Measurements from ENCODE around the gene HMOX2. TPM values are rescaled to one million over a fixed set of nuclear protein-coding genes. Genes with fewer than 3 reads are reported as not detected.
A peak's percentile ranks its signal among the peaks of the same experiment; 100 is the strongest.

HMOX2 gene
- total RNA-seq, 4 donors from 2014 or later = 46.9 to 94.0 (median 75.0) TPM

GRCh38 chr16:4537376-4538343 lies 61.5 kb downstream of the HMOX2 start:
- peaks cover 0 to 12% (median 10%) of the 10 kb centered on the region in 3 donors for H3K9me3 ChIP-seq
- peak overlapping the region; percentile 90 to 97 (median 94) for H3K27ac ChIP-seq
- intact Hi-C loops (cut with DNase I) = no loop called here
- no peak for DNase-seq
- 11 to 25% methylated on average over 10 to 20 of the region's 75 CpGs for WGBS, 2 donors
- peaks cover 10 to 48% (median 17%) of the 10 kb centered on the region in 3 donors for H3K4me1 ChIP-seq
- TF ChIP-seq CTCF (IDR thresholded peaks at IDR 0.05) = no peak
- H3K36me3 ChIP-seq = peaks cover 0 to 10% (median under 1%) of the 10 kb centered on the region in 3 donors
- H3K4me3 ChIP-seq = peak overlapping the region; percentile 62 to 93 (median 72)
- H3K27me3 ChIP-seq = no peaks in the 10 kb centered on the region

GRCh38 chr16:4538350-4539235 lies 62.4 kb downstream of the HMOX2 start, which contains the start of gene CDIP1:
TSS of gene CDIP1 (minus strand) at chr16:4538773. CDS start at chr16:4514130, 24,643 bp downstream.
- Histone ChIP-seq H3K27me3 (no peaks in the 10 kb centered on the region), H3K4me3 (peak within 1 kb of the TSS; percentile 62 to 93 (median 72)), H3K36me3 (peaks cover 0 to 5% (median 0%) of the 10 kb centered on the region in 3 donors), H3K27ac (peak within 1 kb of the TSS; percentile 90 to 97 (median 94)), H3K9me3 (peaks cover 0 to 12% (median 10%) of the 10 kb centered on the region in 3 donors), H3K4me1 (peaks cover 10 to 48% (median 17%) of the 10 kb centered on the region in 3 donors)
- TF ChIP-seq POLR2A (IDR thresholded peaks at IDR 0.05) = peak in 3 of 4 donors; percentile 67 to 93 (median 84)
- peak in 3 of 6 experiments; percentile 28 to 44 (median 32) for TF ChIP-seq CTCF (IDR thresholded peaks at IDR 0.05)
- WGBS, 2 donors = 13 to 30% methylated on average over 6 to 8 of the region's 67 CpGs
- intact Hi-C loops (cut with DNase I) = no loop called here
- DNase-seq = peak; percentile 78

DNA sequence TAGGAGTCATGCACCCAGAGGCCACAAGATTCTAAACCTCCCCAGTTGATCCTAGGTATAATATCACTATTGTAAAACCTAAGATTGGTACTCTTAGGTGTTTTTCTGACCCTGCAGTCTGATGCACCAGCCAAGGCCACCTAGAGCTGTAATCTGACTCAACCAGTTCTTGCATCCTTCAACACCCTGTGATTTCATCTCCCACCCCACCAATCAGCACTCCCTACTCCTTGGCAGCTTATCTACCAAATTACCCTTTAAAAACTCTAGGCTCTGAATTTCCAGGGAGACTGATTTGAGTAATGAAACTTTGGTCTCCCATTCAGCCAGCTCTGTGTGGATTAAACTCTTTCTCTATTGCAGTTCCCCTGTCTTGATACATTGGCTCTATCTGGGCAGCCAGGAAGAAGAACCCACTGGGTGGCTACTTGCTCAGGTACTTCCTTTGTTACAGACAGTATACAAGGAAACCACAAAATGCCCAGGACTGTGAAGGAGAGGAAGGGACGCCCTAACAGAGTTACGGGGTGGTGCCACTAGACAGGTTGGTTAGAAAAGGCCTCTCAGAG lies 63.6 kb downstream of the HMOX2 start:
- TF ChIP-seq POLR2A (IDR thresholded peaks at IDR 0.05) (no peak), CTCF (IDR thresholded peaks at IDR 0.05) (no peak)
- WGBS, 2 donors = 80 to 91% methylated on average over 2 of the region's 2 CpGs
- DNase-seq = no peak
- Histone ChIP-seq H3K9me3 (peaks cover 0 to 12% (median 10%) of the 10 kb centered on the region in 3 donors), H3K4me3 (no peak overlapping the region), H3K36me3 (no peaks in the 10 kb centered on the region), H3K27me3 (no peaks in the 10 kb centered on the region), H3K27ac (no peak overlapping the region), H3K4me1 (peaks cover 10 to 40% (median 17%) of the 10 kb centered on the region in 3 donors)
- intact Hi-C loops (cut with DNase I) = no loop called here

DNA sequence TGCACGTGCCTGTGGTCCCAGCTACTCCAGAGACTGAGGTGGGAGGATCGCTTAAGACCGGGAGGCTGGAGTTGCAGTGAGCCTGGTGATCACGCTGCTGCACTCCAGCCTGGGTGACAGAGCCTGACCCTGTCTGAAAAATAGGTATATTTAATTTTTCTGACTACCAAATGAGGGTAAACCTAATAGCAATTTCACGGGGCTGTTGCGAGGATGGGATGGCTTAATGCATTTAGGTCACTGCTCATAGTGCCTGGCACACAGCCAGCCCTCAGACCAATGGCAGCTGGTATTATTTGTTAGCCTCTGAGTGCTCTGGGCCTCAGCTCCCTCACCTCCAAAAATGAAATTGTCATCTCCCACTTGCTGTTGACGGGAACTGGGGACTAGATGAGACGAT lies 68.3 kb downstream of the HMOX2 start:
- Histone ChIP-seq H3K36me3 (no peaks in the 10 kb centered on the region), H3K9me3 (peaks cover 0 to 10% (median 9%) of the 10 kb centered on the region in 3 donors), H3K27me3 (no peaks in the 10 kb centered on the region), H3K27ac (no peak overlapping the region), H3K4me3 (no peak overlapping the region), H3K4me1 (peaks cover 0 to 7% (median 0%) of the 10 kb centered on the region in 3 donors)
- WGBS, 2 donors = 76 to 86% methylated on average over 7 to 8 of the region's 8 CpGs
- DNase-seq = no peak
- TF ChIP-seq CTCF (IDR thresholded peaks at IDR 0.05) = no peak
- no peak for TF ChIP-seq POLR2A (IDR thresholded peaks at IDR 0.05)
- intact Hi-C loops (cut with DNase I) = no loop called here
